ENCODE data around the gene SETD1A.

DNA sequence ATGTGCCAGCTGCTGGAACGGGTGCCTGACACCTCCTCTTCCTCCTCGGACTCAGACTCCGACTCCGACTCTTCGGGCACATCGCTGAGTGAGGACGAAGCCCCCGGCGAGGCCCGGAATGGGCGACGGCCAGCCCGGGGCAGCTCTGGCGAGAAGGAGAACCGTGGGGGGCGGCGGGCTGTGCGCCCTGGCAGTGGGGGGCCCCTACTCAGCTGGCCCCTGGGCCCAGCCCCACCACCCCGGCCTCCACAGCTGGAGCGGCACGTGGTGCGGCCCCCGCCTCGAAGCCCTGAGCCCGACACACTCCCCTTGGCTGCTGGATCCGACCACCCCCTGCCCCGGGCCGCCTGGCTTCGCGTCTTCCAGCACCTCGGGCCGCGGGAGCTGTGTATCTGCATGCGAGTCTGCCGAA lies 27.4 kb upstream of the SETD1A start:
- TF ChIP-seq, protein P1, sequence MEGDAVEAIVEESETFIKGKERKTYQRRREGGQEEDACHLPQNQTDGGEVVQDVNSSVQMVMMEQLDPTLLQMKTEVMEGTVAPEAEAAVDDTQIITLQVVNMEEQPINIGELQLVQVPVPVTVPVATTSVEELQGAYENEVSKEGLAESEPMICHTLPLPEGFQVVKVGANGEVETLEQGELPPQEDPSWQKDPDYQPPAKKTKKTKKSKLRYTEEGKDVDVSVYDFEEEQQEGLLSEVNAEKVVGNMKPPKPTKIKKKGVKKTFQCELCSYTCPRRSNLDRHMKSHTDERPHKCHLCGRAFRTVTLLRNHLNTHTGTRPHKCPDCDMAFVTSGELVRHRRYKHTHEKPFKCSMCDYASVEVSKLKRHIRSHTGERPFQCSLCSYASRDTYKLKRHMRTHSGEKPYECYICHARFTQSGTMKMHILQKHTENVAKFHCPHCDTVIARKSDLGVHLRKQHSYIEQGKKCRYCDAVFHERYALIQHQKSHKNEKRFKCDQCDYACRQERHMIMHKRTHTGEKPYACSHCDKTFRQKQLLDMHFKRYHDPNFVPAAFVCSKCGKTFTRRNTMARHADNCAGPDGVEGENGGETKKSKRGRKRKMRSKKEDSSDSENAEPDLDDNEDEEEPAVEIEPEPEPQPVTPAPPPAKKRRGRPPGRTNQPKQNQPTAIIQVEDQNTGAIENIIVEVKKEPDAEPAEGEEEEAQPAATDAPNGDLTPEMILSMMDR (IDR thresholded peaks at IDR 0.05): no peak
- TF ChIP-seq, protein P2, sequence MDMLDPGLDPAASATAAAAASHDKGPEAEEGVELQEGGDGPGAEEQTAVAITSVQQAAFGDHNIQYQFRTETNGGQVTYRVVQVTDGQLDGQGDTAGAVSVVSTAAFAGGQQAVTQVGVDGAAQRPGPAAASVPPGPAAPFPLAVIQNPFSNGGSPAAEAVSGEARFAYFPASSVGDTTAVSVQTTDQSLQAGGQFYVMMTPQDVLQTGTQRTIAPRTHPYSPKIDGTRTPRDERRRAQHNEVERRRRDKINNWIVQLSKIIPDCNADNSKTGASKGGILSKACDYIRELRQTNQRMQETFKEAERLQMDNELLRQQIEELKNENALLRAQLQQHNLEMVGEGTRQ (IDR thresholded peaks at IDR 0.05): no peak
- TF ChIP-seq SMC3 (IDR thresholded peaks at IDR 0.05): no peak
- TF ChIP-seq JUN (IDR thresholded peaks at IDR 0.05): no peak
- TF ChIP-seq POLR2A (IDR thresholded peaks at IDR 0.05; ENCODE audit: low read length): no peak
- no peak for TF ChIP-seq RNF2 (IDR thresholded peaks at IDR 0.05; ENCODE audit: borderline replicate concordance, low read depth)
- TF ChIP-seq, protein P3, sequence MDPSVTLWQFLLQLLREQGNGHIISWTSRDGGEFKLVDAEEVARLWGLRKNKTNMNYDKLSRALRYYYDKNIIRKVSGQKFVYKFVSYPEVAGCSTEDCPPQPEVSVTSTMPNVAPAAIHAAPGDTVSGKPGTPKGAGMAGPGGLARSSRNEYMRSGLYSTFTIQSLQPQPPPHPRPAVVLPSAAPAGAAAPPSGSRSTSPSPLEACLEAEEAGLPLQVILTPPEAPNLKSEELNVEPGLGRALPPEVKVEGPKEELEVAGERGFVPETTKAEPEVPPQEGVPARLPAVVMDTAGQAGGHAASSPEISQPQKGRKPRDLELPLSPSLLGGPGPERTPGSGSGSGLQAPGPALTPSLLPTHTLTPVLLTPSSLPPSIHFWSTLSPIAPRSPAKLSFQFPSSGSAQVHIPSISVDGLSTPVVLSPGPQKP (IDR thresholded peaks at IDR 0.05; ENCODE audit: low read depth, low read length): no peak
- no peak for TF ChIP-seq CEBPB (IDR thresholded peaks at IDR 0.05)

All from A549 (cell line).